Stimulated activated CD8-positive, alpha-beta memory T cell treated with anti-CD3 and anti-CD28 coated beads, Interleukin-7, amount 100 ng/mL, for 48 hours (primary cell): ENCODE results near the gene NPLOC4.
"Not testable (repeated sequence)": the region's sequence is repeated elsewhere in the genome, so short reads cannot be mapped to it uniquely, and the experiment has no call there.

ENCODE experiments used
- DNase-seq, 2 donors: peaks; one replicate each; pipeline ENCODE4 v3.0.0-alpha.2; 2020; ENCODE audit warnings: low read depth in 1 of 2; ENCODE audit errors: extremely low read depth in 1 of 2

NPLOC4 gene

GRCh38 chr17:81535480-81536298, 101.2 kb downstream of the NPLOC4 start:
- DNase-seq = no peak

- no peak for DNase-seq
These were observed 101.9 kb downstream of the NPLOC4 start for GRCh38 chr17:81535007-81535328.

DNA sequence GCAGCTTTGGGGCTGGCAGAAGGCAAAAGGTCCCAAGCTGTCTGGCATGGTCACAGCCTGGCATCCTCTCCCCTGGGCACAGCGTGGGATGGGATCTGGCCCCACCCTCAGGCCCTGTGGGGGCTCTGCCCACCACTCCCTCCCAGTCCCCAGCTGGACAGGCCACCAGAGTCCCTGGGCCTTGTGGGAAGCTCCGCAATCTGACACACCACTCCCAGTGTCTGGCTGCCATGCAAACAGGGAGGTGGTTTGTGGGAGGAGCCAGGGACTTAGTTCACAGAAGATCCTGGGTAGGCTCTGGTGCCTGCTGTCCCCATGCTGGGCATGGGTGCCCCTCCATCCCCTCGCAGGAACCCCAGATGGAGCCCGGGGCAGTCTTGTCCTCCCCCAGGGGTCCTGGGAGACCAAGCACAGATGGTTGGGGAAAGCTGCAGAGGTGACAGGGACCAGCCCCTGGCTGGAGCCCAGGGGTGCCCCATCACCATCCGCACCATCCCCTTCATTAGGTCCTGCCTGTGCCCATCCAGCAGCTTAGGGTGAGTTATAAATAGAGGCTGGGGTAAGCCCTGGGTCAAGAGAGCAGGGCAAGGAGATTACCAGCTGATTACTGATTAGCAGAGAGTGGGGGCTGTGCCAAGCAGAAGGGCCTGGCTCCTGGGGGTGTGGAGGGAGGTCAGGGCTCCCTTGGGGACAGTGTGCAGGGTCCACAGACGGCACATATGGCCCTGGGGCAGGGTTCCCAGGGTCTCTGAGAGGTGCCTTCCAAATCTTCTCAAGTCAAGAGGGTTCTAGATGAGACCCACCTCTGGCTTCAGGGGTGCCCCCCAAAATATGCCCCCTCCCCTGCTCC, 102.5 kb downstream of the NPLOC4 start:
- no peak for DNase-seq

GRCh38 chr17:81533339-81534141, 103.4 kb downstream of the NPLOC4 start:
- no peak for DNase-seq

DNA sequence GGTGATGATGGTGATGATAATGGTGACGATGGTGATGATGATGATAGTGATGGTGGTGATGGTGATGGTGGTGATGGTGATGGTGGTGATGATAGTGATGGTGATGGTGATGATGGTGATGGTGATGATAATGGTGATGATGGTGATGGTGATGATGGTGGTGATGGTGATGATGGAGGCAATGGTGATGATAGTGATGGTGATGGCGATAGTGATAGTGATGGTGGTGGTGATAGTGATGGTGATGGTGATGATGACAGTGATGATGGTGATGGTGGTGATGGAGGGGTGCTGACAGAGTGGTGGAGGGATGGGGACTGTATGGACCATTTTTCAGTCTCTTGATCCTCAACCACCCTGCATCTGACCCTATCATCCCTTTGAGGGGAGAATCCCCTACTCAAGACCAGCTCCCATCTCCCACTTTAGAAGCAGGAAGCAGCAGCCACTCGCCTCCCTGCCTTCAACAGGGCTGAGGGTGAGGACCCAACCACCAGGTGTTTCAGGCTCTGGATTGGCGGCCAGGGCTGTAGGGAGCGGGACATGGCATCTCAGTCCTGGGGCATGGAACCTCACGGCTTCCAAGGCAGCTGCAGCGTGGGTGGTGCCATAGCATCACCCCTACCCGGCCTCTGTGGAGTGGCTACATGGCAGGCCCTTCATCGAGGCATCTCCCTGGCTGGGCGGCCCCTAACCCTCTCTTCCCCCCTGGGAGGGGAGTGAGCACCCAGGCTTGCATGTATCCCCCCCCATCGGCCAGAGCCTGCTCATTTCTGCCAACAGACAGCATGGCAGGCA, 104.2 kb downstream of the NPLOC4 start:
- DNase-seq = no peak

DNA sequence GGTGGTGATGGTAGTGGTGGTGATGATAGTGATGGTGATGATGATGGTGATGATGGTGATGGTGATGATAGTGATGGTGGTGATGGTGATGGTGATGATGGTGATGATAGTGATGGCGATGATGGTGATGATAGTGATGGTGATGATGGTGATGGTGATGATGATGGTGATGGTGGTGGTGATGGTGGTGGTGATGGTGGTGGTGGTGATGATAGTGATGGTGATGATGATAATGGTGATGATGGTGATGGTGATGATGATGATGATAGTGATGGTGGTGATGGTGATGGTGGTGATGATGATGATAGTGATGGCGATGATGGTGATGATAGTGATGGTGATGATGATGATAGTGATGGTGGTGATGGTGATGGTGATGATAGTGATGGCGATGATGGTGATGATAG, 104.9 kb downstream of the NPLOC4 start:
- DNase-seq = not testable (repeated sequence)

GRCh38 chr17:81531013-81531412, 105.9 kb downstream of the NPLOC4 start:
- DNase-seq = not testable (repeated sequence)

- no peak for DNase-seq
These were observed 107.5 kb downstream of the NPLOC4 start for GRCh38 chr17:81529437-81529803.

DNA sequence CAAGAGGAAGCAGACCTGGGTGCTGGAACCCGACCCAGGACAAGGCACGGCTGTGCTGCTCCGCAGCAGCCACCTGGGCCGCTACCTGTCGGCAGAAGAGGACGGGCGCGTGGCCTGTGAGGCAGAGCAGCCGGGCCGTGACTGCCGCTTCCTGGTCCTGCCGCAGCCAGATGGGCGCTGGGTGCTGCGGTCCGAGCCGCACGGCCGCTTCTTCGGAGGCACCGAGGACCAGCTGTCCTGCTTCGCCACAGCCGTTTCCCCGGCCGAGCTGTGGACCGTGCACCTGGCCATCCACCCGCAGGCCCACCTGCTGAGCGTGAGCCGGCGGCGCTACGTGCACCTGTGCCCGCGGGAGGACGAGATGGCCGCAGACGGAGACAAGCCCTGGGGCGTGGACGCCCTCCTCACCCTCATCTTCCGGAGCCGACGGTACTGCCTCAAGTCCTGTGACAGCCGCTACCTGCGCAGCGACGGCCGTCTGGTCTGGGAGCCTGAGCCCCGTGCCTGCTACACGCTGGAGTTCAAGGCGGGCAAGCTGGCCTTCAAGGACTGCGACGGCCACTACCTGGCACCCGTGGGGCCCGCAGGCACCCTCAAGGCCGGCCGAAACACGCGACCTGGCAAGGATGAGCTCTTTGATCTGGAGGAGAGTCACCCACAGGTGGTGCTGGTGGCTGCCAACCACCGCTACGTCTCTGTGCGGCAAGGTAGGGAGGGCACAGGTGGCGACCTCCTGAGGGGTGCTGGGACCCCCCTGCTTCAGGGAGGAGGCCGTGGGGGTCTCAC, 108.1 kb downstream of the NPLOC4 start:
- DNase-seq = no peak

- DNase-seq = no peak
These were observed 108.6 kb downstream of the NPLOC4 start for GRCh38 chr17:81528384-81528650.

DNA sequence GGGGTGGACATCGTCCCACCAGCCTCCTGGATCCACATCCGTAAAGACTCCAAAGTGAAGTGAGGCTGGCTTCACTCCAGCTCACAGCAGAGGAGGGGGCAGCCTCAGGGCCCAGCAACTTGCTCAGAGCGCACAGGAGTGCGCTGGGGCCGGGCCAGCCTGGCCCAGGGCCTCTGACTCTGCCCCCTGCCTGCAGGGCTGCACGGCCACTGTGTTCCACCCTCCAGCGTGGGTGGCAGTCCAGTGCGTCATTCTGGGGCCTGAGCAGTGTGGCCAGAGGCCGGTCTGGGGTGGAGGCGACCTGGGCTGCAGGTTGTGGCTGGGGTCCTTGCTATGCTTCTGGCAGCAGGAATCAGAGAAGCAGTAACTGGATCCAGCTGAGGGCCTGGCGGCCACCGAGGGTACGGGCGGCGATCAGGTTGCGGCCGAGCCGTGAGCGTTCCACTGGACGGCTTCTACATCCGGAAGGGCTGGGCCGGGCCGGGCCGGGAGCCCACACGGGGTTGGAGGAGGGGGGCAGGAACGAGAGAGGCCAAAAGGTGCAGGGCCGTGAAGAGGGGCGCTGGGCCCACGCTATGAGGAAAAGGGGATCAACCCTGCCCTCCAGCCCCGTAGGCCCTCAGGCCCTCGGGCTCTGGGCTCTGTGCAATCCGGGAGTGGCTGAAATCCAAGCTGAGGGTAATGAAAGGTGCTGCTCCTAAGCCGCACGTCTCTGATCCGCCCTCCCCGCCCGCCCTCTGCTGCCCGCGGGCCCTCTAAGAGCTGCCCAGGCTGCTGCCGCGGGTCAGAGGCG, 109.1 kb downstream of the NPLOC4 start, which contains the start of gene FSCN2:
Gene FSCN2, plus strand, starts transcription at position 787 of the 793 bp plus-strand sequence. CDS start 155 bp downstream, outside the sequence.
- no peak for DNase-seq

DNA sequence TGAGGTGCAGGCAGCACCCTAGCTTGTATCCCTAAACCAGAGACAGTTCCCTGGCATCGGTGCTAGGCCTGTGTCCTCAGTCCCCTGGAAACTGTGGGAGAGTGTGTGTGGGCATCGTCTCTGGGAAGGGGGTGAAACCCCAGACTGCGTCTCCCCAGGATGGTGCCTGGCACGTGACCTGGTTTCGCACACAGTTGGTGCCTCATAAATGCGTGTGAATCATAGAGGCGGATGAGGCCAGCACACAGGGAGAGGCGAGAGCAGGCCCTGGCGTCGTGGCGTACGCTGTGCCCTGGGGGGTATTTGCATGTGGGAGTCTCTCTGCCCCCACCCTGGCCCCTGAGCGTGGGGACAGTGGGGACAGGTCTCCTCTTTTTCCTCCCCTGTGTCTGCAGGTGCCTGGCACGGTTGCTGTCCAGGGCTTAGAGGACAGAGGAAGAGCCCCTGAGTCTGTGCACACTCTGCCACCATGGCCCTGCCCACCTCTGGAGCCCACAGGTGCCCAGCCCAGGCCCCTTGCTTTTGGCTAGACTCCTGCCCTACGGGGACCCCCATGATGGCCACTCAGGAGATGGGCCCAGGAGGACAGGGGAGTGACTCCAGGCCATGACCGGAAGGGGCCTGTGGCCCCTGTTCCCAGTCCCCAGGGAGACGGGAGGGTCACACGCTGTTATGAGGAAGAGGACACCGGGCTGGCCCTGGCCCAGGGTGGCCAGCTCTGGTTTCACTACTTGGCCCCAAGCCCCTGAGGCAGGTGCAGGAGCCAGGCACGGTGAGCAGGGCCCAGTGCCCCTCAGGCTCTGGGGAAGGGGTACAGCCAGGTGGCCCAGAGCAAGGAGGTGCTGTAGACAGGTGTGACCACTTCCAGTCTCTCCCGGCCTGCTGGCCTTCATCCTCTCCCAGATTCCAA, 110.0 kb downstream of the NPLOC4 start:
- no peak for DNase-seq

DNA sequence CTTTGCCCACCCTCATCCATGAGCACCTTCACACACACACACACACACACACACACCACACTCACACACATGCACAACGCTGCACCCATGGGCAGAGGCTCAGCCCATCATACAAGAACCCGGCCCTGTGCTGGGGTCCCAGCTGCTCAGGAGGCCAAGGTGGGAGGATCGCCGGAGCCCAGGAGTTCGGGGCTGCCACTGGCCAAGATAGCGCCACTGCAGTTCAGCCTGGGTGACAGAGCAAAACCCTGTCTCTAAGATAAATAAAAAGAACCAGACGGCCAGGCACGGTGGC, 112.1 kb downstream of the NPLOC4 start:
- DNase-seq = no peak

DNA sequence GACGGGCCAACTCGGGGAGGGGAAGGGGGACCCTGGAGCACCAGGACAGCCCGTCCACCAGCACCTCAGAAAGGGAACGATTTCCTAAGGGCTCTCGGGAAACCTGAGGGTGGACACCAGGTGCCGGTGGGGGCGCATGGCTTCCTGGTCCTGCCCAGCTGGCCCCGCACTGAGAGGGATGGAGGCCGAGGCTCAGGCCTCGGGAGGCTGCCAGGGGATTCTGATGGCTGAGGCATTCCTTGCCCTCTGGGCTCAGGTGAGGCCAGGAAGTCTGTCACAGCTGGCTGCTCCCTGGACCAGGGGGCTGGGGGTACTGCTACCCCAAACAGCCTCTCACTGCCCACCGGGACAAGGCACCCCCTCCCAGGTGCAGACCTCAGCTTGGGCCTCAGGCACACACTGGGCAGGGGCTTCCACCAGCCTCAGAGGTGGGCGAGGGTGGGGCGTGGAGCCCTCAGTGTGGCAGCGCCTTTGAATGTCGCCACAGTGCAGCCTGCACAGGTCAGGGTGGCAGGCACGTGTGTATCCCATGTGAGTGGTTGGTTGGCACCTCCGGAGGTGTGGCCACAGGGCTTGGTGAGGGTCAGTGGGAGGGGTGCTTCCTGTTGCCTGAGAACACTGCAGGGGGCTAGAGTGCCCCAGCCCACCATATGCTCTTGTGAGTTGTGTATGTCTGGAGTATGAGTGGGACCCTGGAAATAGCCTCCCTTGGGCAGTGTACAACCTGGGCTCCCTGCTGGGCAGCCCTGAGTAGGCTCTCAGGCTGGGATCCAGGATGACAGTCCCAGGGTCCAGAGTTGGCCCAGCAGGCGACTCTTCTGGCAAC, 112.7 kb downstream of the NPLOC4 start:
- DNase-seq = no peak

- no peak for DNase-seq
These were observed 113.4 kb downstream of the NPLOC4 start for GRCh38 chr17:81523402-81524038.

DNA sequence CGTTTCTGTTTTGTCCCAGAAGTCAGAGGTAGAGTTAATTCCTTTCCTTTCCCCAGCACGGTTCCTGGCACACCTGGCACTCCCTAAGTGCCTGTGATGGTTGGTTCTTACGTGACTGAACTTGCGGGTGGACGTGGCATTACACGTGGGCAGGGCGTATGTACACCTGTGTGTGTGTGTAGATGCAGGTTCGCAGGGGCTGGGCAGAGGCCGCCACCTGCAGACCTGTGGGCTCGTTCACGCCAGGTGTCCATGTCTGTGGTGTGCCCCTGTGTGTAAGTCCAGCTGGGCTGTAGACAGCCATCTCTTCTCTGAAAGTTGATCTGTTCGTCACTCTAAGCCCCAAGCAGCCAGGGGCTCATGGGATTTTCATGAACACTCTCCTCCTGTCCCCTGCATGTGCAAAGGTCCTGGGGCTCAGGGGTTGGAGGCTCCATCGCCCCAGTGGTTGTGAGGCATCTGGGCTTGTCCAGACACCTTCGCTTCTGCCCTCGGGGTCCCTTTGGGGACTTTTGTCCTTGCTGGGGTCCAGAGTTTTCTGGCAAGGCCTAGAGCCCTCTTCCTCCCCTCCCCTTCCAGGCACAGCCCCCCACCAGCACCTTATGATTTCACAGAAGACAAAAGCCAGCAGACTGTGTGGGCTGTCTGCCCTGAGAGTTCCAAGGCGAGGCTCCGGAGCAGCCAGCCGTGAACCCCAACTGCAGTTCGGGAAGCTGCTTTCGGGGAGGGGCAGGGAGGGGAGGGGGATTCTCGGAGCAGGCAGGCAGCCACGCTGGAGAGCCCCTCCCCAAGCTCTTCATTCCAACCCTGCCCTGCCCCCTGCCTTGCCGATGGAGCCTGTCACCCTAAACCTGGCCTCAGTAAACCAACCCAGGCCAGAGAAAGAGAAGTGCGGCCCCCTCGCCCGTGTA, 114.2 kb downstream of the NPLOC4 start:
- DNase-seq = no peak
